Gastrocnemius medialis (tissue), 4 donors: ENCODE results near the gene ACSF2.
"Not testable (repeated sequence)": the region's sequence is repeated elsewhere in the genome, so short reads cannot be mapped to it uniquely, and the experiment has no call there.

ENCODE experiments used
- CTCF ChIP-seq, 5 experiments: fragments of 450-650 bp in 3 of 5; fragments of 200-600 bp in 2 of 5; sonication (generic) in 2 of 5; IDR thresholded peaks in 4 of 5; conservative IDR thresholded peaks in 1 of 5; 1 replicate in 4 of 5; 2 replicates in 1 of 5; pipeline ENCODE4 v1.5.1; 2016 to 2019; ENCODE audit warnings: antibody characterized with exemption in 5 of 5, mild to moderate bottlenecking in 3 of 5, moderate library complexity in 3 of 5
- POLR2A ChIP-seq, 2 donors: fragments of 450-650 bp; IDR thresholded peaks; one replicate each; pipeline ENCODE4 v1.6.1; 2017; ENCODE audit warnings: antibody characterized with exemption in 2 of 2, mild to moderate bottlenecking in 2 of 2, moderate library complexity in 2 of 2

GRCh38 chr17:50399591-50399990, 26.4 kb upstream of the ACSF2 start:
- not testable (repeated sequence) for TF ChIP-seq CTCF (IDR thresholded peaks at IDR 0.05 in 4 of 5, conservative IDR thresholded peaks at IDR 0.05 in 1 of 5); POLR2A (IDR thresholded peaks at IDR 0.05)
